ENCODE data around the gene LRRC7.

GRCh38 chr1:69569175-69569541, 1.4 kb downstream of the LRRC7 start:
- no peak for TF ChIP-seq CTCF (conservative IDR thresholded peaks at IDR 0.05 in 1 of 2, IDR thresholded peaks at IDR 0.05 in 1 of 2; ENCODE audit: low read depth in 1 of 2, low read length in 2 of 2)
- TF ChIP-seq EZH2 (IDR thresholded peaks at IDR 0.05; ENCODE audit: low read length, missing control alignments) = peak; percentile 84

Data from fibroblast of lung (primary cell).